Loucy (cell line): ENCODE measurements around the gene MS4A8.
"Not testable (repeated sequence)": the region's sequence is repeated elsewhere in the genome, so short reads cannot be mapped to it uniquely, and the experiment has no call there.

Experiments used
- EZH2phosphoT487 ChIP-seq: fragments of 200-600 bp; IDR thresholded peaks from 2 replicates; pipeline ENCODE4 v1.6.1; 2018; ENCODE audit warnings: antibody characterized with exemption, mild to moderate bottlenecking, moderate library complexity, borderline replicate concordance
- TF ChIP-seq, protein P1 (sequence below): fragments of 200-600 bp; sonication (generic); conservative IDR thresholded peaks from 2 replicates; pipeline ENCODE4 v1.5.1; 2014; ENCODE audit warnings: mild to moderate bottlenecking, antibody characterized with exemption, low read length

DNA sequence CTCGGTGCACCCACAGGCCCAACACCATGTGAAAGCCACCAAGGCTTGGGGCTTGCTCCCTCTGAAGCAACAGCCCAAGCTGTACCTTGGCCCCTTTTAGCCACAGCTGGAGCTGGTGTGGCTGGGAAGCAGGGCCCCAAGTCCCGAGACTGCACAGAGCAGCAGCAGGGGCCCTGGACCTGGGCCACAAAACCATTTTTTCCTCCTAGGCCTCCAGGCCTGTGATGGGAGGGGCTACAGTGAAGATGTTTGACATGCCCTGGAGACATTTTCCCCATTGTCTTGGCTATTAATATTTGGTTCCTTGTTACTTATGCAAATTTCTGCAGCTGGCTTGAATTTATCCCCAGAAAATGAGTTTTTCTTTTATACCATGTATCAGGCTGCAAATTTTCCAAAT, 21.2 kb upstream of the MS4A8 start:
- TF ChIP-seq, protein P1, sequence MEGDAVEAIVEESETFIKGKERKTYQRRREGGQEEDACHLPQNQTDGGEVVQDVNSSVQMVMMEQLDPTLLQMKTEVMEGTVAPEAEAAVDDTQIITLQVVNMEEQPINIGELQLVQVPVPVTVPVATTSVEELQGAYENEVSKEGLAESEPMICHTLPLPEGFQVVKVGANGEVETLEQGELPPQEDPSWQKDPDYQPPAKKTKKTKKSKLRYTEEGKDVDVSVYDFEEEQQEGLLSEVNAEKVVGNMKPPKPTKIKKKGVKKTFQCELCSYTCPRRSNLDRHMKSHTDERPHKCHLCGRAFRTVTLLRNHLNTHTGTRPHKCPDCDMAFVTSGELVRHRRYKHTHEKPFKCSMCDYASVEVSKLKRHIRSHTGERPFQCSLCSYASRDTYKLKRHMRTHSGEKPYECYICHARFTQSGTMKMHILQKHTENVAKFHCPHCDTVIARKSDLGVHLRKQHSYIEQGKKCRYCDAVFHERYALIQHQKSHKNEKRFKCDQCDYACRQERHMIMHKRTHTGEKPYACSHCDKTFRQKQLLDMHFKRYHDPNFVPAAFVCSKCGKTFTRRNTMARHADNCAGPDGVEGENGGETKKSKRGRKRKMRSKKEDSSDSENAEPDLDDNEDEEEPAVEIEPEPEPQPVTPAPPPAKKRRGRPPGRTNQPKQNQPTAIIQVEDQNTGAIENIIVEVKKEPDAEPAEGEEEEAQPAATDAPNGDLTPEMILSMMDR, result not testable (repeated sequence)
- not testable (repeated sequence) for TF ChIP-seq EZH2phosphoT487
